H1 (cell line): Measurements from ENCODE around the gene GAGE12J. TPM values are rescaled to one million over a fixed set of nuclear protein-coding genes. Genes with fewer than 3 reads are reported as not detected.

Experiments
- FOSL1 ChIP-seq: IDR thresholded peaks from 2 replicates; pipeline ENCODE4 v1.6.1; 2011; ENCODE audit warnings: mild to moderate bottlenecking, low read depth, low read length, moderate library complexity; ENCODE audit not compliant: insufficient read depth
- TAF1 ChIP-seq: IDR thresholded peaks from 2 replicates; pipeline ENCODE4 v1.6.1; 2011; ENCODE audit warnings: mild to moderate bottlenecking, low read depth, low read length
- polyA plus RNA-seq, 7 experiments: library from polyadenylated mRNA; depleted of rRNA in 3 of 7; stranded (reverse) in 5 of 7; unstranded in 2 of 7; fragments of >200 nt in 5 of 7; fragments of 200-250 nt in 2 of 7; gene quantifications; 1 replicate in 5 of 7; 2 replicates in 1 of 7; 4 replicates in 1 of 7; pipeline versions ENCODE4 v1.2.1 to v1.2.3, GENCODE V29; 2011 to 2013; ENCODE audit warnings: missing spikeins in 2 of 7, mixed read lengths in 2 of 7
- total RNA-seq: library from RNA; stranded (reverse); fragmentation: NEBNext Ultra II Directional; extraction: Animal tissue kit (Norgen Biotek cat#: 25700); gene quantifications from 2 replicates; pipeline ENCODE4 v1.2.1, GENCODE V29; 2021

Gene GAGE12J
- total and polyA plus RNA-seq, 2 of the 8 experiments (the other 6 are each of a cell fraction or from before 2014, with no cell fraction given), result not detected

DNA sequence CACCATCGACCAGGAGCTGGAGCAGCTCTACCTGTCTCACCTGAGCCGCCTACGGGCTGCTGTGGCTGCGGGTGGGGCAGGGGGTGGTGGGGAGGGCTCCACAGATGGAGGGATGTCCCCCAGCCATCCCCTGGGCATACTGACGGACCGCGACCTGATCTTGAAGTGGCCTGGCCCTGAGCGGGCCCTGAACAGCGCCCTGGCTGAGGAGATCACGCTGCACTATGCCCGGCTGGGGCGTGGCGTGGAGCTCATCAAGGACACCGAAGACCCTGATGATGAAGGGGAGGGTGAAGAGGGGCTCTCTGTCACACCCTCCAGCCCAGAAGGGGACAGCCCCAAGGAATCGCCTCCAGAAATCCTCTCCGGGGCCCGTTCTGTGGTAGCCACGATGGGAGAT, 35.7 kb upstream of the GAGE12J start (continued):
- TF ChIP-seq FOSL1 (no peak), TAF1 (no peak)
- TF ChIP-seq, all 59 proteins: peak for 0
